Gastroesophageal sphincter (tissue), 3 donors: ENCODE data around the gene OTOF.

ENCODE experiments used
- CTCF ChIP-seq, 4 experiments: fragments of 200-600 bp in 2 of 4; fragments of 450-650 bp in 2 of 4; sonication (generic) in 1 of 4; IDR thresholded peaks; one replicate each; pipeline ENCODE4 v1.5.1; 2017 to 2019; ENCODE audit warnings: antibody characterized with exemption in 4 of 4, mild to moderate bottlenecking in 2 of 4, moderate library complexity in 2 of 4
- POLR2A ChIP-seq, 2 donors: fragments of 450-650 bp; IDR thresholded peaks; one replicate each; pipeline ENCODE4 v1.6.1; 2017; ENCODE audit warnings: antibody characterized with exemption in 2 of 2, mild to moderate bottlenecking in 2 of 2, moderate library complexity in 1 of 2

GRCh38 chr2:26477911-26478253 is at the start of gene OTOF:
- no peak for TF ChIP-seq POLR2A (IDR thresholded peaks at IDR 0.05)
- no peak for TF ChIP-seq CTCF (IDR thresholded peaks at IDR 0.05)
